GM18907 (cell line): Measurements from ENCODE around the gene ZC3H10.
A peak's percentile ranks its signal among the peaks of the same experiment; 100 is the strongest.
"Not testable (repeated sequence)": the region's sequence is repeated elsewhere in the genome, so short reads cannot be mapped to it uniquely, and the experiment has no call there.

Experiments used
- ATAC-seq: cut with Tn5 transposase; IDR thresholded peaks from one replicate; pipeline ENCODE4 v1.9.1; 2021; ENCODE audit warnings: mild to moderate bottlenecking, moderate library complexity; ENCODE audit not compliant: unreplicated experiment

ZC3H10 gene, protein sequence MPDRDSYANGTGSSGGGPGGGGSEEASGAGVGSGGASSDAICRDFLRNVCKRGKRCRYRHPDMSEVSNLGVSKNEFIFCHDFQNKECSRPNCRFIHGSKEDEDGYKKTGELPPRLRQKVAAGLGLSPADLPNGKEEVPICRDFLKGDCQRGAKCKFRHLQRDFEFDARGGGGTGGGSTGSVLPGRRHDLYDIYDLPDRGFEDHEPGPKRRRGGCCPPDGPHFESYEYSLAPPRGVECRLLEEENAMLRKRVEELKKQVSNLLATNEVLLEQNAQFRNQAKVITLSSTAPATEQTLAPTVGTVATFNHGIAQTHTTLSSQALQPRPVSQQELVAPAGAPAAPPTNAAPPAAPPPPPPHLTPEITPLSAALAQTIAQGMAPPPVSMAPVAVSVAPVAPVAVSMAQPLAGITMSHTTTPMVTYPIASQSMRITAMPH

DNA sequence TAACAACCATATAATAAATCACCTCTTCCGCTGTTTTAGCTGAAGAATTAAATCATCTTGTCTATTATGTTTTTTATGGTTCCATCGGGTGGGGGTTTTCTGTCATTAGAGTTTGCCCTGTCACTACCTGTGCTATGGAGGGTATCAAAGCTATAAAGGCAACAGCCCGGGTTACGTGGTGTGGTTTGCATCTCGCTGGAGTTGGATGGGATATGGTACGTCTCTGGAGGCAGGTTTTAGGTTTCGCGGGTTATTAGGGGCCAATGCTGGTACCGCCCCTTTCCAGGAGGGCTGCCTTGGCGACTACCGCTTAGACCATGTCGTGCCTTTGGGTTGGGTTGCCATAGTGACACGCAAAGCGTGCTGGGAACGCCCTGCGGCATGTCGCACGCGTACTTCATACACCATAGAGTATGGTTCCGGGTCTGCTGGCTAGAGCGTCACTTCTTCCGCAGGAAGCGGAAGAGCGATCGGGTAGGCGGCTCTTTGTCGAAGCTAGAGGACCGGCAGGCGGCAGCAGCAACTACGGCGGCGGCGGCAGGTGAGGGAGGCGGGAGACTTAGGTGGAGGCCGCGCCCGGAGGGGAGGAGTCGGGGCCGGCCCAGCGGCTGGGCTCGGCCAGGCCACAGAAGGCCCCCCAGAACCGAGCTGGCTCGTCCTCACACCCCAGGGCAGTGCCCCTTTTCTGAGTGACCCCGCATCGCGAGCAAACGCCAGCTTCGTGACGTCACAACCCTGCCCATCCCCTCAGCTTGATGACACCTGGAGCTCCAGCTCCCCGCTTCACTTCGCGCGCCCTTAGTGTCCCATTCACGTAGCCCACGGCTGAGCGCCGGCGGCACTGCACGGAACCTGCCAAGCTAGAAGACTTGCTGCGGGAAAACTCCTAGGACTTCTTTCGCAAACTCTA lies at the start of gene ZC3H10:
ZC3H10 (plus strand) TSS at position 489 of the 910 bp plus-strand sequence. CDS start 2,297 bp downstream, outside the sequence.
- peak; percentile 91 for ATAC-seq

DNA sequence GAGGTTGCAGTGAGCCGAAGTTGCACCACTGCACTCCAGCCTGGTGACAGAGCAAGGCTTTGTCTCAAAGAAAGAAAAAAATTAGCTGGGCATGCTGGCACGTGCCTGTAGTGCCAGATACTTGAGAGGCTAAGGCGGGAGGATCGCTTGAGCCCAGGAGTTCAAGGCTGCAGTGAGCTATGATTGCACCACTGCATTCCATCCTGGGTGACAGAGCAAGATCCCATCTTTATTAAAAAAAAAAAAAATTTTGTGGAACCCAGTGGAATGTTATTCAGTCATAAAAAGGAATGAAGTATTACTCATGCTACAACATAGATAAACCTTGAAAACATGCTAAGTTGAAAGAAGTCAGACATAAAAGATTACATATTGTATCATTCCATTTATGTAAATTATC lies 46.4 kb upstream of the ZC3H10 start:
- ATAC-seq, result no peak

DNA sequence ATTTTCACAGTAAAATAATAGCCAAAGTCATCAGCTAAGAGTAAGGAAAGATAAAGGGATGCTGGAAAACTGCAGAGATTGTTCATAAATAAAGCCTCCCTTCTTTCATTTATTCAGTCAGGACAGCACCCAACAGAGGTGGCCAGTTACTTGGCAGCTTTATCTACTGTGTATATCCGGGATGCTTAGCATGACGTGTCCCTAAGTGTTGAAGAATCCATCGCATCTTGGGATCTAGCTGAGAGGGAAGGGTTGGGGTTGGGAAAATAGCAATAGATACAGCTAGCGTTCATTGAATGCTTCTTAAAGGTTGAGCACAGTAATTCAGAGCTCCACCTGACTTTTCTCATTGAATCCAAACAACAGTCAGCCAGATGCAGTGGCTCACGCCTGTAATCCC lies 43.7 kb upstream of the ZC3H10 start:
- no peak for ATAC-seq

DNA sequence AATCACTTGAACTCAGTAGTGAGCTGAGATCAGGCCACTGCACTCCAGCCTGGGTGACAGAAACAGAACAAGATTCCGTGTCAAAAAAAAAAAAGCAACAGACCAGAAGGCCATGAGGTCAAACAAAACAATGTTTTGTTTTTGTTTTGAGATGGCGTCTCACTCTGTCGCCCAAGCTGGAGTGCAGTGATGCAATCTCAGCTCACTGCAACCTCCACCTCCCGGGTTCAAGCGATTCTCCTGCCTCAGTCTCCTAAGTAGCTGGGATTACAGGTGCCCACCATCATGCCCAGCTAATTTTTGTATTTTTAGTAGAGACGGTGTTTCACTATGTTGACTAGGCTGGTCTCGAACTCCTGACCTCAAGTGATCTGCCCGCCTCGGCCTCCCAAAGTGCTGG lies 40.1 kb upstream of the ZC3H10 start:
- ATAC-seq, result not testable (repeated sequence)

DNA sequence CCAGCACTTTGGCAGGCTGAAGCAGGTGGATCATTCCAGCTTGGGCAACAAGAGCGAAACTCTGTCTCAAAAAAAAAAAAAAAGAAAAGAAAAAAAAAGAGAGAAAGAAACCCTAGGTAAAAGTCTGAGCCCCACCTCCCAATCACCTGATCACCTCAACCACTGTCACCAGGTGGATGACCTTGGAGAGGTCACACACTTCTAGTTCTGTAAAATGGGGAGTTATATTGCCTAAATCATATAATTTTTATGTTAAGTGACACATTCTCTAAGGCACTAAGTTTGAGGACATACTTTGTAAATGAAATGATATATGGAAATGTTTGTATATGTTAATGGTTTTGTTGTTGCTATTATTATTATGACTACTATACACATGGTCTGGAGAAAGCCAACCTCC lies 39.6 kb upstream of the ZC3H10 start:
- ATAC-seq, result no peak

DNA sequence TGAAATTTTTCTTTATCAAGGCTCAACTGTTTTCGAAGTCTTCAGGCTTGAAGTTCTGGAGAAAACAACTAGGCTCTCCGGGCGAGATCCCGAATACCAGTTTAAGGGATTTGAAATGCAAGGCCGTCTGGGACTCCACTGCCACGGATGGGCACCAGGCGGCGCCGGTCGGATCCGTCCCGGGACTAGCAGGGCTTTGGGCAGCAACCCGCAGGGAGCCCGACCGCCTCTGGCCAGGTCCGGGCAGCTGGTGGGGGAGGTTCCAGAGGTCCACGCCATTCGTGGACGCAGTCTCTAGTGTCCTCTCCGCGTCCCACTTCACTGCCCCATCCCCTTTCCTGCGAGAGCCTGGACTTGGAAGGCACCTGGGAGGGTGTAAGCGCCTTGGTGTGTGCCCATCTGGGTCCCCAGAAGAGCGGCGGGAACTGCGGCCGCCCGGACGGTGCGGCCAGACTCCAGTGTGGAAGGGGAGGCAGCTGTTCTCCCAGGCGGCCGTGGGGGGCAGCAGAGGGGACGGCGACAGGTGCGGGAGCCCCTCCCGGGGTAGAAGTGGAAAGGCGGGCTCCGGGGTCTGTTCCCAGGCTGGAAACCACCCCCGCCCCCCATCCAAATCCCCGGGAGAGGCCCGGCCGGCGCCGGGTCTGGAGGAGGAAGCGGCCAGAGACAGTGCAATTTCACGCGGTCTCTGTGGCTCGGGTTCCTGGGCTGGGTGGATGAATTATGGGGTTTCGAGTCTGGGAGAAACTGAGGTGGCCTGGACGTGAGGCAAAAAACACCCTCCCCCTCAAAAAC lies 38.9 kb upstream of the ZC3H10 start:
- peak; percentile 54 for ATAC-seq

DNA sequence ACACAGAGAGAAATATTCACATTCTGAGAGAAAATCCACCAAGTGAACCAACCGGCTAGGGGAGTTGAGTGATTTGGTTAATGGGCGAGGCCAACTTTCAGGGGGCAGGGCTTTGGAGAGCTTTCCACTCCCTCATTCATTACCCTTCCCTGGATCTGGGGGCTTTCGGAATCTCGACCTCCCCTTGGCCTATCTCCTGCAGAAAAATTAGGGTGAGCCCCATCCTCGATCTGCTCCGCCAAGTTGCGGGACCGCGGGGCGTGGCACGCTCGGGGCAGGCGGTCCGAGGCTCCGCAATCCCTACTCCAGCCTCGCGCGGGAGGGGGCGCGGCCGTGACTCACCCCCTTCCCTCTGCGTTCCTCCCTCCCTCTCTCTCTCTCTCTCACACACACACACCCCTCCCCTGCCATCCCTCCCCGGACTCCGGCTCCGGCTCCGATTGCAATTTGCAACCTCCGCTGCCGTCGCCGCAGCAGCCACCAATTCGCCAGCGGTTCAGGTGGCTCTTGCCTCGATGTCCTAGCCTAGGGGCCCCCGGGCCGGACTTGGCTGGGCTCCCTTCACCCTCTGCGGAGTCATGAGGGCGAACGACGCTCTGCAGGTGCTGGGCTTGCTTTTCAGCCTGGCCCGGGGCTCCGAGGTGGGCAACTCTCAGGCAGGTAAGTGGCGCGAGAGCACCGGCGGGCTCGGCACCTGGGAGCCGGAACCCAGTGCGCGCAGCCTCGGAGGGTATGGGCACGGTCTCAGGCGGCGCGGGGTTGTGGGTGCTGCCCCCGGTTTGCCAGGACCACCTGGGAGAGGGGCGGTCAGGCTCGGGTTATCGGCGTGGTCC lies 38.1 kb upstream of the ZC3H10 start, which contains the start of gene ERBB3:
ERBB3 (plus strand) TSS at position 443 of the 833 bp plus-strand sequence; CDS start at position 579, 136 bp downstream.
- ATAC-seq, result no peak

DNA sequence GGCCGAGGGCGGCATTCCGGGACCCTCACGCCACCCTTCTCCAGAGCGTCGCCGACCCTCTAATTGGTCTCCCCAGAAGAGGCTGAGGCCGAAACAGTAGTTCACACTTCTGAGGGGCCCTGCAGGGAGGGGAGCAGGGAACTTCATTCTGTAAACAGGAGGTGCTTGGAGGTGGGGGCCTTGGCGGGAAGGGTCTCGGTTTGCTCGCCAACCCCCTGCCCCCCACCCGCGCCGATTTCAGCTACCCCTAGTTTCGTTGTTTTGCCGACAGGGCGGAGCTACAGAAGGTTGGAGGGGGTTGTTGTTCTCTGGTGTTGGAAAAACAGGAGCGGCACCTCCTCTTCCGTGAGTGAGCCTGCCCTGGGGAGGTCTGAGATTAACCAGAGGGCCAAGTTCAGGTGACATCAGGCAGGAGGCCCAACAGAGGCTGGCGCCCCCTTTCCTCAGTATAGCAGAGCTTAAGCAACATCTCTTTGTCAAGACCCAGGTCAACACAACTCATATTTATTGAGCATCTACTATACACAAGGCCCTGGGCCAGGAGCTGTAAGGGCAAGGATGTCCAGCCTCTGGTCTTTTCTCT lies 37.4 kb upstream of the ZC3H10 start:
- ATAC-seq, result no peak

DNA sequence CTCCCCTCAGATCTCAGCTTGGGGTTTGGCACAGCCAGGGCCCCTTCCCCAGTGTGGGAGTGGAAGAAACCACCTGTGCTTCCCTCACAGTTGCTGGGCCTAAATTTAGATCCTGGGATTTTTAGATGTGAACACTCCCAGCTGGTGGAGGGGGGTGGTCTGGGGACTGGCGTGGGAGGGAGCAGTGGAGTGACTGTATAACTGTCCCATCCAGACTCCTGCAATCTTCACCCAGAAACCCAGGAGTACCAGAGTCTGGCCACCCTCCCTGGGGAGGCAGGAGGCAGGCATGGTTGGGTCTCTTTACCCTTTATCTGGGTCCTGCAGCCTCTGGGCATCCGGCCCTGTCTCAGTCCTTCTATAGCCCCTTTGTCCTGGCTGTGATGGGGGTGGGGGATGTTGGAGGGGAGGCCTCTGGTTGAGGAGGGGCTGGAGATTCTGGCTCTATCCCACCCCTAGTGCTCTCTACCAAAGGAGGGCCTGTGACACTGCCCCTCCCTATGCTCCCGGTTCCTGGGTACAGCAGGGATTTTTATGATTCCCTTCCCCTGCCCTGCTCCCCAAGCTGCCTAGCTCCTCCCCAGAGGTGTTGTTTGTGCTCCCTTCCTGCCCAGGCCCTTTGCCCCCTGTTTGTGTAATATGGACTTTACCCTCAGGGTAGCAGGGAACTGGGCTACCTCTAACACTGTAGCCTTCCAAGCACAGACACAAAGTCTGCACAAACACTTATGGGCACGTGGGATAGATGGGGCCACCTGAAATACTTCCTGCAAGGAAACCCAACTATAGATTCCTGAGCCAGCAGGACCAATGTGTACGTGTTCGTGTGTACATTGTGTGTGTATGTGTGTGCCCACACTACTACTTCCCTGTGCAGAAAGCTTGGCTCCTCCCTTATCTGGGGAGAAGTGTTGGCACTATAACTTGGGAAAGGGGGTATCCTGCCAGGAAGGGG lies 36.4 kb upstream of the ZC3H10 start:
- ATAC-seq, result no peak

DNA sequence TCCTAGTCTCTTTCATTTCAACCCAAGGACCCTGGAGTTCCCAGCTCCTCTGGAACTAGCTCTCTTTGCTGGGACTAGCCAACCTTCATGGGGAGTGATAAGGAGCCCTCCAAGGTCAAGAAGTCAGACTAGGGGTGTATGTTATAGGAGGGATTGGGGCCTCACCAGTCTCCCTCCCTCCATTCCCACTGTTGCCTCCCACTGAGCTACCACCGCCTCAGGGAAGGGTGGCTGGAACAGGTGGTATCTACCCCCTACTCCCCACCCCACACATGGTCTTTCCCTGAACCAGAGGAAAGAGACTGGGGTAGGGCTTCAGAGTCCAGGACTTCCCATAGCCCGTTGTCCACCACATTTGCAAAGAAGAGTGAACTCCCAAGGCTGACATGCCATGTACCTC lies 35.7 kb upstream of the ZC3H10 start:
- ATAC-seq, result no peak

DNA sequence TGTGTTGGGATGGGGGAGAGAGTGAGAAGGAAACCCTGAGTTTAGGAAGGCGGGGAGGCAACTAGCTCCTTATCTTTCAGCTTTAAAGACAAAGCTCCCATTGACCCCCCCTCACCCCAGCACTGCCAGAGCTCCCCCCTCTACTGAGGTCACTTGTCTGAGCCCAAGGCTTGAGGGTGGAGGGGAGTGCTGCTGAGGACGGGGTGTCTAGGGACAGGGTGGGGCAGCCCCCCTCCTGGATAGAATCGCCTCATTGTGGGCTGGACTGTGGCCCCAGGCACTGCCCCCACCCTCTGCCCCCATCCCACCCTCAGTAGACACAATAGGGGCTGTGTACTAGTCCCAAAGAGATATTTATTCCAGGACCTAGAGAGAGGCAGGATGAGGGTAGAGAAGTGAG lies 35.1 kb upstream of the ZC3H10 start:
- no peak for ATAC-seq

DNA sequence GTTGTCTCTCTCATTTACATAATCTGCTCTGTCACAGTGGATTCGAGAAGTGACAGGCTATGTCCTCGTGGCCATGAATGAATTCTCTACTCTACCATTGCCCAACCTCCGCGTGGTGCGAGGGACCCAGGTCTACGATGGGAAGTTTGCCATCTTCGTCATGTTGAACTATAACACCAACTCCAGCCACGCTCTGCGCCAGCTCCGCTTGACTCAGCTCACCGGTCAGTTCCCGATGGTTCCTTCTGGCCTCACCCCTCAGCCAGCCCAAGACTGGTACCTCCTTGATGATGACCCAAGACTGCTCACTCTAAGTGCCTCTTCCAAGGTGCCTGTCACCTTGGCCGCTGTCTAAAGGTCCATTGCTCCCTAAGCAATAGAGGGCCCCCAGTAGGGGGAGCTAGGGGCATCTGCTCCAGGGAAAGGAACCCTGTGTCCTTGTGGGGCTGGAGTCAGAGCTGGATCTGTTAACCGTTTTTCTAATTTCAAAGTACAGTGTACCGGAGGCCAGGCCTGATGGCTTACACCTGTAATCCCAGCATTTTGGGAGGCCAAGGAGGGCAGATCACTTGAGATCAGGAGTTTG lies 33.0 kb upstream of the ZC3H10 start:
- ATAC-seq, result no peak

DNA sequence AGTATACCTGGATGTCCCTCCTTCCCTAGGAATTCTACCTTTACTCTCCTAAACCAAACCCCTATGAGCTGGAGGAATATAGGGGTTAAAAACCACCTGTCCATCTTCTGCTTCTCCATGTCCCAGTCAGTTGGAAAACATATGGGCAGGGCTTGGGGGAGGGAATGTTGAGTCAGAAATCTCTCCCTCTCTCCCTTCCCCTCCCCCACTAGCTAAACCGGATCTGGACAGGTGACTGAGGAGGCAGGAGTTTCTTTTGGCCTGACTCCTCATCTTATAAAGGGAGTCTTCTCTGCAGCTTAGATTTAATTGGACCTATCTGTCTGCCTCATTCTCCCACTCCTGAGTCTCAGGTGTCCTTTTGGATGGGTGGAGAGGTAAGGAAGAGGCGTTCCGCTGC lies 32.0 kb upstream of the ZC3H10 start:
- ATAC-seq, result no peak

DNA sequence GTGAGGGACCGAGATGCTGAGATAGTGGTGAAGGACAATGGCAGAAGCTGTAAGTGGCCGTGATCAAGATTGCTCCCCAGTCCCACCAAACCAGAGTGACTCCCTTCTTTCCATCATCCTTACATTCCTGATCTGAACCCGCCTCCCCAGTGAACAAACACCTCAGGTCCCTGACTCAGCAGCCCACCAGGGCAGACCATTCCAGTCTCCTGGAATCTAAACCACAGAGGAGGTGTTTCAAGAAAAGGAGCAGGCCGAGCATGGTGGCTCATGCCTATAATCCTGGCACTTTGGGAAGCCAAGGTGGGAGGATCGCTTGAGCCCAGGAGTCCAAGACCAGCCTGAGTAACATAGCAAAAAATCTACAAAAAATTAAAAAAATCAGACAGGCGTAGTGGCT lies 31.5 kb upstream of the ZC3H10 start:
- ATAC-seq, result no peak

DNA sequence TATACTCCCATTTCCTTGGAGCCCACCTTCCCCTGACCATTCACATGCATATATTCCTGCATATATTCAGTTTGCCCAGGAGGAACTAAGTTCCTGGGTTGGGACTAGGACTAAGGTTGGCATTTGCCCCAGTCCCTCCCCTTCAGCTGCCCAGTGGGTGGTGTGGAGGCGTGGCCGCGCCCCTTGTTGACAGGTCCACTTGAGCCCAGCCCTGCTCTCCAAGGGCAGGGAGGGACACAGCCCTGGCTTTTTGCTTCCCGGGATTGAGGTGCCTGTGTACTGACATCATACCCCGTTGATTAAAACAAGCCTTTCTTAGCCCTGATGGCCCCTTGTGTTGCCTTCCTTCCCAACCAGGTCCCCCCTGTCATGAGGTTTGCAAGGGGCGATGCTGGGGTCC lies 30.8 kb upstream of the ZC3H10 start:
- no peak for ATAC-seq

DNA sequence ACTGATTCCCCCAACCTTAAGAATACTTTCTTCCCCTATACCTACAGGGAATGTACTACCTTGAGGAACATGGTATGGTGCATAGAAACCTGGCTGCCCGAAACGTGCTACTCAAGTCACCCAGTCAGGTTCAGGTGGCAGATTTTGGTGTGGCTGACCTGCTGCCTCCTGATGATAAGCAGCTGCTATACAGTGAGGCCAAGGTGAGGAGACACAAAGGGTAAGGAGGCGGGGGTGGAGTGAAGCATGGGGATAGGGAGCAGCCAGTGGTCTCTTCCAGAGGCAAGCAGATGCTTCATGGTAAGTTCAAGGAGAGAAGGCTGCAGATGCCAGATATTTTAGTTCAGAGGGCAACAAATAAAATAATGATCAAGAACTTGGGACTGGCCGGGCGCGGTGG lies 20.3 kb upstream of the ZC3H10 start:
- ATAC-seq, result no peak

DNA sequence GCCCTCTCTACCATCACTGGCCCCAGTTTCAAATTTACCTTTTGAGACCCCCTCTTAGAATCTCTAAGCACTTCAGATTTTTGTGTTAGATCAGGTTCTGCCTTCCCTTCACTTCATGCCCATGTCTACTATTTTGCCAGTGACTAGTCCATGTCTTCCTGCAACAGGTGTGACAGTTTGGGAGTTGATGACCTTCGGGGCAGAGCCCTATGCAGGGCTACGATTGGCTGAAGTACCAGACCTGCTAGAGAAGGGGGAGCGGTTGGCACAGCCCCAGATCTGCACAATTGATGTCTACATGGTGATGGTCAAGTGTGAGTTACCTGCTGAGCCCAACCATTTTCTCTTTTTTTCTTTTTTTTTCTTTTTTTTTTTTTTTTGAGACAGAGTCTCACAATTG lies 19.5 kb upstream of the ZC3H10 start:
- no peak for ATAC-seq

DNA sequence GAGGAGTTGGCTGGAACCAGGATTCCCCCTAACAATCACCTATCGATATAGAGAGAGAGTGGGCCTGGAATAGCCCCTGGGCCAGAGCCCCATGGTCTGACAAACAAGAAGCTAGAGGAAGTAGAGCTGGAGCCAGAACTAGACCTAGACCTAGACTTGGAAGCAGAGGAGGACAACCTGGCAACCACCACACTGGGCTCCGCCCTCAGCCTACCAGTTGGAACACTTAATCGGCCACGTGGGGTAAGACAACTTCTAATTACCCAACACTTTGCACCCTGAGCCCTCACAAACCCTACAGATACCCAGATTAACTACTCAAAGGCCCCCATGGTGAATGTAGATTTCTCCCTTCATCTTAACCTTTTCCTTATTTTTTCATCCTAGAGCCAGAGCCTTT lies 18.3 kb upstream of the ZC3H10 start:
- no peak for ATAC-seq
